Thymus (tissue), 11 donors: Measurements from ENCODE around the gene HSF5. TPM values are rescaled to one million over a fixed set of nuclear protein-coding genes. Genes with fewer than 3 reads are reported as not detected.
"Not testable (repeated sequence)": the region's sequence is repeated elsewhere in the genome, so short reads cannot be mapped to it uniquely, and the experiment has no call there.

Source experiments
- DNase-seq, 9 donors: peaks; one replicate each; pipeline ENCODE4 v3.0.0-alpha.2; 2013; ENCODE audit warnings: low spot score in 9 of 9, low read depth in 6 of 9, missing footprints in 1 of 9
- H3K27ac ChIP-seq, 2 donors: one replicate each; pipeline ENCODE4 v1.5.1; 2013; ENCODE audit warnings: control low read depth in 1 of 2, low read depth in 1 of 2, low read length in 1 of 2, mild to moderate bottlenecking in 1 of 2, moderate library complexity in 1 of 2
- H3K27me3 ChIP-seq, 2 donors: one replicate each; pipeline ENCODE4 v1.5.1; 2013; ENCODE audit warnings: low read length in 1 of 2; ENCODE audit not compliant: control insufficient read depth in 2 of 2, insufficient read depth in 1 of 2
- H3K36me3 ChIP-seq, 2 donors: one replicate each; pipeline ENCODE4 v1.5.1; 2013; ENCODE audit warnings: low read length in 1 of 2, mild to moderate bottlenecking in 1 of 2, moderate library complexity in 1 of 2; ENCODE audit not compliant: control insufficient read depth in 2 of 2, insufficient read depth in 2 of 2
- H3K4me1 ChIP-seq, 2 donors: one replicate each; pipeline ENCODE4 v1.5.1; 2013; ENCODE audit warnings: low read length in 2 of 2; ENCODE audit not compliant: control insufficient read depth in 2 of 2, insufficient read depth in 2 of 2
- H3K4me3 ChIP-seq, 2 donors: one replicate each; pipeline ENCODE4 v1.5.1; 2013; ENCODE audit warnings: low read length in 2 of 2, control low read depth in 1 of 2, mild to moderate bottlenecking in 1 of 2
- H3K9me3 ChIP-seq, 2 donors: one replicate each; pipeline ENCODE4 v1.5.1; 2013; ENCODE audit warnings: low read length in 1 of 2, mild to moderate bottlenecking in 1 of 2; ENCODE audit not compliant: control insufficient read depth in 2 of 2, insufficient read depth in 1 of 2
- WGBS: extraction: QIAGEN DNeasy Blood & Tissue Kit; methylation state at CpG from one replicate; pipeline ENCODE4 v1.1.7; 2013; 5-methylcytosine and 5-hydroxymethylcytosine counted together
- polyA plus RNA-seq: library from polyadenylated mRNA; stranded (reverse); fragments of 200-250 nt; gene quantifications from one replicate; pipeline ENCODE4 v1.2.3, GENCODE V29; 2013
- total RNA-seq: library from RNA; stranded (reverse); fragments of 120-200 nt; gene quantifications from one replicate; pipeline ENCODE4 v1.2.4, GENCODE V29; 2013
- donor health status: healthy.

Gene HSF5
- total and polyA plus RNA-seq, 2 donors, result 0.90 to 0.91 TPM

DNA sequence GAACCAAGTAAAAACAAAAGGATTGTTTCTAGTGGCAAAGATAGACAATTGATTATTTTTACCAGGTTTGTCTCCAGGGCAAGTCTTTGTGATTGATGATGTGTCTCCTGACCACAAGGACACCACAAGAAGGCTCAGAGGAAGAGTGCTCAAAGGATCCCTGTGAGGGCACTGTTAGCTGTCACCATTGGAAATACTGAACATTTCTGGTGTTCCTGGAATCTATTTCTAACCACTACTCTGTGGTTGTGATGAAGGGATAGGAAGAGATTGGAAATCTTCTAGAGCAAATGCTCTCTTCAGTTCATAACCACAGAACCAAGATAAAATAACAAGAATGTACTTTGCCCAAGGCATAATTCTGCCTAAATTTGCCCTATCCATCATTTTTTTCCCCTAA lies 86.2 kb downstream of the HSF5 start:
- Histone ChIP-seq H3K4me1 (peaks cover 0 to 3% of the 10 kb centered on the region in 2 donors), H3K9me3 (no peaks in the 10 kb centered on the region), H3K27me3 (no peaks in the 10 kb centered on the region), H3K27ac (peak overlapping the region in 1 of 2 donors; percentile 51), H3K4me3 (no peak overlapping the region), H3K36me3 (no peaks in the 10 kb centered on the region)
- DNase-seq, result no peak

DNA sequence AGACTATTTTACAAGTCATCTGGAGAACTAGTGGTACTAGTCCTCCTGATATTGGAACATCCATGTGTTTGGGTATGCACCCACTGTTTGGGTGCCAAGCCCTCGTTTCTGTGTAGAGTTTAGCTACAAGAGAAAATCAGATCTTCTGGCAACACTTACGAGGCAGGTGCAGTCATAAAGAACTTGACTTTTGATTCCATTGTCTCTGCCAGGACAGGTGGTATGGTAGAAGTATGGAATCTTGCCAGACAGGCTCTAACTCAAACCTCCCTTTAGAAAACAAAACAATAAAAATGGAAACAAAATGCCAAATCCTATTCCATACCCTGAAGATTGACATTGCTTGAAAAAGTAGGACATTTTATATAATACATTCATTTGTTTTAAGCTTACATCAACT lies 86.9 kb downstream of the HSF5 start:
- Histone ChIP-seq H3K4me3 (no peak overlapping the region), H3K27ac (no peak overlapping the region), H3K4me1 (peaks cover 0 to 3% of the 10 kb centered on the region in 2 donors), H3K36me3 (no peaks in the 10 kb centered on the region), H3K9me3 (no peaks in the 10 kb centered on the region), H3K27me3 (no peaks in the 10 kb centered on the region)
- no peak for DNase-seq
- 83% methylated on average over 2 of the region's 2 CpGs for WGBS

DNA sequence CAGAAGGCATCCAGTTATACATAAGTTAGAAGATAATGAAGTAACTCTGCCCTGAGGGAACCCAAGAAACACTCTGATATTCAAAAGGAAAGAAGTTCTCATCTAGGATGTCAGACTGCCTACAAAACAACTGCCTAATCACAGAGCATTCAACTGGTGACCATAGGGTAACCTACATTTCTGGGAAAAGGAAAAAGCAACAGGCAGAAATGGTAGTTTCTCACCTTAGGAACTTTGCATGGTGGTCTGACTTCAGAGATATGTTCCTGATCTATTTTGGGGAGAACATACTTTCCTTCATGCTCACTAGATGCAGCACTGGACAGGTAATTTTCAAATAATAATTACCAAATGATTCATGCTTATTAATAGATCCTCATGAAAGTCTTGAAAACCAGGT lies 87.4 kb downstream of the HSF5 start:
- H3K27ac ChIP-seq, result no peak overlapping the region
- H3K36me3 ChIP-seq, result no peaks in the 10 kb centered on the region
- no peak overlapping the region for H3K4me3 ChIP-seq
- H3K9me3 ChIP-seq, result no peaks in the 10 kb centered on the region
- H3K4me1 ChIP-seq, result peaks cover 0 to 3% of the 10 kb centered on the region in 2 donors
- H3K27me3 ChIP-seq, result no peaks in the 10 kb centered on the region
- DNase-seq, result no peak

DNA sequence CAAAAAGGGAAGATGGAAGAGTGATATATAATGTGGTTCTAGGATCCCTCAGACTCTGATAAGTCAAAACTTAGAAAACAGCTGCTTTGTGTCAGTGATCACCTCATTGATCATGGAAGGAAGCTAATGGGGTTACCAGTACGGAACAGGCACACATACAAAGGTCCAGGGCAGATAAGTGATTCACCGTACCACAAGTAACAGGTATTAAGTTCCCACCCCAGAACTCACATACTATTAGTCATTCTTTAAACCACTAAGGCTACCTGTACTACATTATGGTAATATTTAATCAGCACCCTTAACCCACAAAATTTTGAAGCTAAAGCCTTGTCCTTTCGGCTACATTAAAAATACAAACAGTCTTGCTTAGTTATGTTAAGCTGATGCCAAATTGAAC lies 88.2 kb downstream of the HSF5 start:
- no peaks in the 10 kb centered on the region for H3K27me3 ChIP-seq
- peaks cover 0 to 3% of the 10 kb centered on the region in 2 donors for H3K4me1 ChIP-seq
- DNase-seq, result no peak
- H3K36me3 ChIP-seq, result no peaks in the 10 kb centered on the region
- no peaks in the 10 kb centered on the region for H3K9me3 ChIP-seq
- WGBS, result 97% methylated on average over 3 of the region's 3 CpGs
- no peak overlapping the region for H3K27ac ChIP-seq
- no peak overlapping the region for H3K4me3 ChIP-seq

DNA sequence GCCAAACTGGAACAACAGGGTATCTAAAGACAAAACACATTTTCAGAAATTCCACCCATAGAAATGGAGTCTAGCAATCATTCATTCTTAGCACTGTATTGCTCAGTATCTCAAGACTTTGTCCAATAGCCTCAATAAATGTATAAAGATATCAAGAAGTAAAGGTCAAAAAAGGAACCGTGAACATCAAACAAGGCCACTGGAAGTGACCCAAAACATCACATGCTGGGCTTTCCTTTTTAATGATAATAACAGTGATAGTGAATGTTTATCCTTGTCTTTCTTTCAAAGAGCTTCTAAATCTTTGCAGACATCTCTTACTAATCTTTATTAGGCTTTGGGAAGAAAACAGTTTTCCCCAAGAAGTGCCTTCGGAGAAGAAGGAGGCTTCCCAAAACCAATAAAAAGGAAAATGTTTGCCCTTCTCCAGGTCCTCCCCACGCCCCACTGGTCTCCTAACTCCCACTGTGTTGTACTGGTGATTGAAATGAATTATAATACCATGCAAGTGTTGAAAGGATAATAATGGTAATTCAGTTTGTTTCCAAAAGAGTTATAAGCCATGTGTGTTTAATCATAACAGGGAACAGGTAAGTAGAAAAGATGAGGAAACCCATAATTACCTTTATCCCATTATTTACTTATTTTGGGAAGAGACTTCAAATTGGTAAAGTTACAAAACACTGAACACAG lies 89.5 kb downstream of the HSF5 start:
- H3K36me3 ChIP-seq, result no peaks in the 10 kb centered on the region
- no peak for DNase-seq
- H3K4me3 ChIP-seq, result no peak overlapping the region
- 96% methylated on average over 3 of the region's 3 CpGs for WGBS
- H3K9me3 ChIP-seq, result no peaks in the 10 kb centered on the region
- no peaks in the 10 kb centered on the region for H3K27me3 ChIP-seq
- H3K4me1 ChIP-seq, result peaks cover 6 to 9% of the 10 kb centered on the region in 2 donors
- no peak overlapping the region for H3K27ac ChIP-seq

DNA sequence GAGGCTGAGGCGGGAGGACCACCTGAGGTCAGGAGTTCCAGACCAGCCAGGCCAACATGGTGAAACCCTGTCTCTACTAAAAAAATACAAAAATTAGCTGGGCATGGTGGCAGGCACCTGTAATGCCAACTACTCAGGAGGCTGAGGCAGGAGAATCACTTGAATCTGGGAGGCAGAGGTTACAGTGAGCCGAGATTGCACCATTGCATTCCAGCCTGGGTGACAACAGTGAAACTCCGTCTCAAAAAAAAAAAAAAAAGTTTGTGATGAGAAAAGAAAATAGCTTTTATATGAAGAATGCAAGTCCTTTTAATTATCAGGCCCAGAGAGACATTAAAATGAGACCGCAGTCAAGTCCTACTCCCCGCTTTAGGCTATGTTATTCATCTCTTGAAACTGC lies 90.8 kb downstream of the HSF5 start:
- H3K36me3 ChIP-seq, DNase-seq, H3K4me3 ChIP-seq, H3K27me3 ChIP-seq, H3K9me3 ChIP-seq, H3K27ac ChIP-seq, H3K4me1 ChIP-seq: not testable (repeated sequence)
- 98% methylated on average over 5 of the region's 5 CpGs for WGBS

DNA sequence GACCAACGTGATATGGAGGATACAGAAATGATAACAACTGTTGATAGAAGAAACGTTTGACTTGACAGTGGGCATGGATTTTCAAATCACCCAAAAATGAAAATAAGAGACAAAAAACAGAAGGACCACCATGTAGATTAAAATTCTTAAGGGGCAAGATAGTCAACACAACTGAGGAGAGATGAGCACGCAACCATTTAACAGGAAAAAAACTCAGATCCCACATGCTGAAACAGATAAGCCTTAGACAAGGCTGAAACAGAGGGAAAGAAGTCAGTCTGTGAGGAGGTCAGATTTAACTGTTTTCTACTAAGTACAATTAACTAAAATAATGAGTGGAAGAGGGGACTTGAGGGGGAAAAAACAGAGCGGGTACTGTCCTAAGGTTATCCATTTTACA lies 92.0 kb downstream of the HSF5 start:
- Histone ChIP-seq H3K36me3 (no peaks in the 10 kb centered on the region), H3K4me3 (no peak overlapping the region), H3K9me3 (no peaks in the 10 kb centered on the region), H3K27ac (no peak overlapping the region), H3K4me1 (peaks cover 6 to 12% of the 10 kb centered on the region in 2 donors), H3K27me3 (no peaks in the 10 kb centered on the region)
- DNase-seq, result no peak
- 96% methylated on average over 4 of the region's 4 CpGs for WGBS

DNA sequence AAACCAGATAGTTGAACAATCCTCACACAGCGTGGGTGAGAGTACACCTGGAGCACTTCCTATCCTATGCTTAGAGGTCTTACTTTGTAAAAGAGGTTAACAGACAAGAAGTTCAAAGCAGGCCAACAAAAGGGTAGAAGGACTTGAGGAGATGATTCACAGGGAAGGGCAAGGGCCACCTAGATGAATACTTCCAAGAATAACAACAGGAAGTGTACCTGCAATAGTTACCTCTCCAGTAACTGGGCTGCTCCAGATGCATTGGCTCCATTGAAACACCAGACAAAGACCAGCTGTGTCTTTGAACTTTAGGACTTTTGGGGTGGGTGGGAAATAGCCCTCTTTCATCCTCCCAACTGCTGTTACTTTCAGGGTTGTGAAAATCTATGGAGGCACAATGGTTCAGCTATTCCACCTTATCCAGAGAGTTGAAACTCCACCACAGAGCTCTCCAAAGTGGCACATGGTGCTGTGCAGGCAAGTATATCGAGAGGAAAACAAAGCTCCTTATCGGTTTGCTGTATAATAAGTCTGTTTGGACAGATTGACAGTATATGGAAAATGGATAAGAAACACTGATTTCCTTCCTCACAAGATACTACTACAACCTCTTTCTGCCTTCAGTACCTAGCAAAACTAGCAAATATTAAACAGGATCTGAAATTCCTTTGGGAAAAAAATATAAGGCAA lies 93.5 kb downstream of the HSF5 start:
- Histone ChIP-seq H3K9me3 (no peaks in the 10 kb centered on the region), H3K36me3 (no peaks in the 10 kb centered on the region), H3K4me1 (peaks cover 6 to 12% of the 10 kb centered on the region in 2 donors), H3K4me3 (no peak overlapping the region), H3K27me3 (no peaks in the 10 kb centered on the region), H3K27ac (no peak overlapping the region)
- WGBS, result 79% methylated on average over 3 of the region's 3 CpGs
- DNase-seq, result peak in 1 of 9 donors; percentile 41

DNA sequence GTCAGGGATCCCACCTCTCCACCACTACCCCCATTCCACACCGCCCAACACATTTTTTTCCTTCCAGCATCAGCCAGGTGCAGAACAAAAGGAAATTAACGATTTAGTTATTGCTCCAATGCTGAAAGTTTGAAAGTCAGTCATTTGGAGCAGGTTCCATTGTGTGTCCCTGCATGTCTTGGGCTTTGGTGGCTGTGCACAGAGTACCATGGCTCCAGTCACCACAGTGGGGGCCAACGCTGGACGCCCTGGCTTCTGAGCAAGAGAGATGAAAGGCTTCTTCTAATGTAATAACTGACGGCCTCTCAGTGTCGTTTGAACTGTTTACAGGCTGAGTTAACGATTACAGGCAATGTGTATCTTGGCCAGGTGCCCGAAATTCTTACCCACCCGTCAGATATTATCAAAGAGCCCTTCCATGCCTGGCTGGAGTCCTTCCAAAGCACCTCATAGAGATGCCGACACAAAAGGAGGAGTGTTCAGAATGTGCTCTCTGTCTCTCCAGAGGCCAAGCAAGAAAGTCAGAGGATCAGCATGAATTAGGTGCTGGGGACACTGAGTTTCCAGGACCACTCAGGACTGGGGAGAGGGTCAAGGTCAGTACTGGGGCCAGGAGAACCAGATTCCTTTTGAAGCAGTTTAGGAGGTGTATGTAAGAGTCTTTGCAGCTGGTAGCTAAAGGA lies 96.8 kb downstream of the HSF5 start:
- DNase-seq, result no peak
- Histone ChIP-seq H3K27me3 (no peaks in the 10 kb centered on the region), H3K4me1 (peaks cover 20 to 25% of the 10 kb centered on the region in 2 donors)

More for the DNA sequence above, 96.8 kb downstream of the HSF5 start:
- Histone ChIP-seq H3K4me3 (no peak overlapping the region), H3K9me3 (no peaks in the 10 kb centered on the region), H3K27ac (no peak overlapping the region), H3K36me3 (no peaks in the 10 kb centered on the region)
- WGBS, result 89% methylated on average over 10 of the region's 10 CpGs
